ENCODE measurements around the gene ARID1B.

ARID1B gene

DNA sequence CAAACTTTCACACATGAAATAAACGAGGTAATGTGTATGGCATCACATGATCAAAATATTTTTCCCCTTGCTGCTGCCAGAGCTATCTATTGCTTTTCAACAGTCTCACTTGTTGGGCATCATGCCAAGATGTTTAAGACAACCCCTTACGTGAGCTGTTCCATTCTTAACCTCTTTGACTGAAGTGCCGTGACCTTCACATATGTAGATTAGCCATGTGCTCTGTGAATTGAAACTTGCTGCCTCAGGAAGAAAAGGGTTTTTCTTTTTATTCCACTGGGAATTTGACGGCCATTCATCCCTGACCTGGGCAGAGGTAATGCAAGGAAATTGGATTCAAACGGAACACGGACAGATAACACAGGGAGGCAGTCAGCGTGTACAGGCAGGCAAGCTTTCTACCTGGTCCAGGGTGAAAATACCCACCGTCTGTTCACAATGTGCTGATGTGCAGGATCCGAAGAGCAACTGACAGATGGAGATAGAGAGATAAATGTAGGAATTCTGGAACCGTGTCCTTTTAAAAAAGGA, 14.2 kb downstream of the ARID1B start:
- Histone ChIP-seq H3K36me3 (replicated peaks) (no peaks in the 10 kb centered on the region), H3K4me3 (ENCODE audit: low read depth, low read length) (no peak overlapping the region), H3K27me3 (replicated peaks) (no peaks in the 10 kb centered on the region), H3K27ac (no peak overlapping the region)
- in situ Hi-C loops (cut with HindIII; ENCODE audit: low pct_ligation_motif_present, low sequenced_read_pairs), result no loop called here
- DNase-seq, result peak; percentile 39
- TF ChIP-seq, protein P1, sequence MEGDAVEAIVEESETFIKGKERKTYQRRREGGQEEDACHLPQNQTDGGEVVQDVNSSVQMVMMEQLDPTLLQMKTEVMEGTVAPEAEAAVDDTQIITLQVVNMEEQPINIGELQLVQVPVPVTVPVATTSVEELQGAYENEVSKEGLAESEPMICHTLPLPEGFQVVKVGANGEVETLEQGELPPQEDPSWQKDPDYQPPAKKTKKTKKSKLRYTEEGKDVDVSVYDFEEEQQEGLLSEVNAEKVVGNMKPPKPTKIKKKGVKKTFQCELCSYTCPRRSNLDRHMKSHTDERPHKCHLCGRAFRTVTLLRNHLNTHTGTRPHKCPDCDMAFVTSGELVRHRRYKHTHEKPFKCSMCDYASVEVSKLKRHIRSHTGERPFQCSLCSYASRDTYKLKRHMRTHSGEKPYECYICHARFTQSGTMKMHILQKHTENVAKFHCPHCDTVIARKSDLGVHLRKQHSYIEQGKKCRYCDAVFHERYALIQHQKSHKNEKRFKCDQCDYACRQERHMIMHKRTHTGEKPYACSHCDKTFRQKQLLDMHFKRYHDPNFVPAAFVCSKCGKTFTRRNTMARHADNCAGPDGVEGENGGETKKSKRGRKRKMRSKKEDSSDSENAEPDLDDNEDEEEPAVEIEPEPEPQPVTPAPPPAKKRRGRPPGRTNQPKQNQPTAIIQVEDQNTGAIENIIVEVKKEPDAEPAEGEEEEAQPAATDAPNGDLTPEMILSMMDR (IDR thresholded peaks at IDR 0.05; ENCODE audit: low read depth, low read length, missing control alignments), result no peak

DNA sequence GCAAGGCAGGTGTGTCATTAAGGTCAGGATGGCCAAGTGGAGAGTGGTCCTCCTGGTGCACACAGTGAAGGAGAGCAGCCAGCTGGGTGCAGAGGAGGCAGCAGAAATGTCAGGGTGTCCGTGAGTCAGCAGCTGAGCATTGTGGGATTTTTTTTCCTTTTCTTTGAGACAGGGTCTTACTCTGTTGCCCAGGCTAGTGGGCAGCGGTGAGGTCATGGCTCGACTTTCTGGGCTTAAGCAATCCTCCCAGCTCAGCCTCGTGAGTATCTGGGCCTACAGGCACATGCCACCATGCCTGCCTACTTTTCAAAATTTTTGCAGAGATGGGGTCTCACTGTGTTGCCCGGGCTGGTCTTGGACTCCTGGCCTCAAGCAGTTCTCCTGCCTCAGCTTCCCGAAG, 16.0 kb downstream of the ARID1B start:
- DNase-seq, result no peak
- Histone ChIP-seq H3K27ac (no peak overlapping the region), H3K4me3 (ENCODE audit: low read depth, low read length) (no peak overlapping the region), H3K27me3 (replicated peaks) (no peaks in the 10 kb centered on the region), H3K36me3 (replicated peaks) (no peaks in the 10 kb centered on the region)
- TF ChIP-seq, protein P1 (IDR thresholded peaks at IDR 0.05; ENCODE audit: low read depth, low read length, missing control alignments), result no peak
- in situ Hi-C loops (cut with HindIII; ENCODE audit: low pct_ligation_motif_present, low sequenced_read_pairs), result no loop called here

DNA sequence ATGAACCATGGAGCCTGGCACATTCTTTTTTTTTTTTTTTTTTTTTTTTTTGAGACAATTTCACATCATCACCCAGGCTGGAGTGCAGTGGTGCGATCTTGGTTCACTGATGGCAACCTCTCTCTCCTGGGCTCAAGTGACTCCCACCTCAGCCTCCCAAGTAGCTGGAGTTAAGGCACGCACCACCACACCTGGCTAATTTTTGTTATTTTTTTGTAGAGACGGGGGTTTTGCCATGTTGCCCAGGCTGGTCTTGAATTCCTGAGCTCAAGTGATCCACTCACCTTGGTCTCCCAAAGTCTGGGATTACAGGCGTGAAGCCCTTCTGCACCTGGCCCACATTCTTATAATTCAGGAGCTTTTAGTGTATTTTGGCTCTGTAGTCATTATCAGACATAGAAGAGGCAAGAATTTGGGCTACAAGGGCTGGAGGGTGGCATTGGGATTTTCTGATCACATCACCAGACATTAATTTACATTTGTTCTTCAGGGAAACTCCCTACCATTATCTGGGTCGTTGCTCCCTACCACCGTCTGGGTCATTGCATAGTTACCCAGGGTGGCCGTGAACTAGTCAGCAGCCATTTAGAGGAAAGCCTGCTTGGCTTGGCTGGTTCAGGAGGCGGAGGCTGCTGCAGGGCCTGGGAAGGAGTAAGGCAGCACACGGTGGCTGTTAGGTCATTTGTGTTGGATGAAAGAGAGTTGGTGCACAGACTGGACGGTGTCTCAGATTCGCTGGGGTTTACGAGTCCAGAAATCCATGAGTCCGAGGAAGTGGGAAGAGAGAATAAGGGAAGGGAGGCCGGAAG, 17.6 kb downstream of the ARID1B start:
- H3K4me3 ChIP-seq (ENCODE audit: low read depth, low read length), result no peak overlapping the region
- no peaks in the 10 kb centered on the region for H3K27me3 ChIP-seq (replicated peaks)
- H3K36me3 ChIP-seq (replicated peaks), result no peaks in the 10 kb centered on the region
- DNase-seq, result no peak
- H3K27ac ChIP-seq, result no peak overlapping the region
- in situ Hi-C loops (cut with HindIII; ENCODE audit: low pct_ligation_motif_present, low sequenced_read_pairs), result no loop called here
- TF ChIP-seq, protein P1 (IDR thresholded peaks at IDR 0.05; ENCODE audit: low read depth, low read length, missing control alignments), result no peak

DNA sequence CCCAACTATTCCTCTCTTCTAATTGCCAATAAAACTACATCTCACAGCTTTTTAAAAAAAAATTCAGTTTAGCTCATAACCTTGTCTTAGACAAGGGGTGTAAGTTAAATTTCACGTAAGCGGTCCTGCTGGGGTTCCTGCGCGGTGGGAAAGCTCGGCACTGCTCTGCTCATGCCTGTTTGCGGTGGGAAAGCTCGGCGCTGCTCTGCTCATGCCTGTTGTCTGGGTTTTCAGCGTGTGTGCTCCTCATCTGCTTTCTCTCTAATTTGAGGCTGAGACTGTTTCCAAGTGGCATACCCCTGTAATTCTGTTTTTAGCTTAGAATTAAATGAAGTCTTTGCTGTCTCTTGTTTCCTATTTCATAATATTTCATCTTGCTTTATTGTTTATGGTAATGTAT, 18.6 kb downstream of the ARID1B start:
- in situ Hi-C loops (cut with HindIII; ENCODE audit: low pct_ligation_motif_present, low sequenced_read_pairs), result no loop called here
- Histone ChIP-seq H3K27me3 (replicated peaks) (no peaks in the 10 kb centered on the region), H3K4me3 (ENCODE audit: low read depth, low read length) (no peak overlapping the region), H3K27ac (no peak overlapping the region), H3K36me3 (replicated peaks) (no peaks in the 10 kb centered on the region)
- no peak for DNase-seq
- TF ChIP-seq, protein P1 (IDR thresholded peaks at IDR 0.05; ENCODE audit: low read depth, low read length, missing control alignments), result no peak

DNA sequence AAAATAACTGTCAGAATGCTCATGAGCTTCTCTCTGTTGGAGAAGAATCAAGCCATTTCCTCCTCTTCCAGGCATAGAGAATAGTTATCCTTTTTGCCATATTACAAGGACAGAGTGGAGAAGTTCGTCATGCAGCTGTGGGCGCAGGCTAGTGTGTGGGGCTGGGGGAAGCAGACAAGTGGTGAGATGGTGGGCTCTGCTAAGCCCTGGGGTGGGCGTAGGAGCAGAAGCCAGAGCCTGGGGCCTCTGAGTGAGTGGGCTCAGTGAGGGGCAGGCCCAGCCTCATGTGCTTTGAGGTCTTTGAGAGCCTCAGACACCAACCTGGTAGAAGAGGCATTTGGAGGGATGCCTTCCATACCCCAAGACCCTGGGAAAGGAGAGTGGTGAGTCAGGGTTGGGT, 19.4 kb downstream of the ARID1B start:
- H3K27me3 ChIP-seq (replicated peaks), result no peaks in the 10 kb centered on the region
- TF ChIP-seq, protein P1 (IDR thresholded peaks at IDR 0.05; ENCODE audit: low read depth, low read length, missing control alignments), result no peak
- H3K36me3 ChIP-seq (replicated peaks), result no peaks in the 10 kb centered on the region
- DNase-seq, result no peak
- no peak overlapping the region for H3K4me3 ChIP-seq (ENCODE audit: low read depth, low read length)
- H3K27ac ChIP-seq, result no peak overlapping the region
- in situ Hi-C loops (cut with HindIII; ENCODE audit: low pct_ligation_motif_present, low sequenced_read_pairs), result no loop called here
